ENCODE data around the gene CDH13. TPM values are rescaled to one million over a fixed set of nuclear protein-coding genes. Genes with fewer than 3 reads are reported as not detected.

Gene CDH13
- total RNA-seq, 2 donors from 2014 or later: 2.9 TPM; not detected in 1

DNA sequence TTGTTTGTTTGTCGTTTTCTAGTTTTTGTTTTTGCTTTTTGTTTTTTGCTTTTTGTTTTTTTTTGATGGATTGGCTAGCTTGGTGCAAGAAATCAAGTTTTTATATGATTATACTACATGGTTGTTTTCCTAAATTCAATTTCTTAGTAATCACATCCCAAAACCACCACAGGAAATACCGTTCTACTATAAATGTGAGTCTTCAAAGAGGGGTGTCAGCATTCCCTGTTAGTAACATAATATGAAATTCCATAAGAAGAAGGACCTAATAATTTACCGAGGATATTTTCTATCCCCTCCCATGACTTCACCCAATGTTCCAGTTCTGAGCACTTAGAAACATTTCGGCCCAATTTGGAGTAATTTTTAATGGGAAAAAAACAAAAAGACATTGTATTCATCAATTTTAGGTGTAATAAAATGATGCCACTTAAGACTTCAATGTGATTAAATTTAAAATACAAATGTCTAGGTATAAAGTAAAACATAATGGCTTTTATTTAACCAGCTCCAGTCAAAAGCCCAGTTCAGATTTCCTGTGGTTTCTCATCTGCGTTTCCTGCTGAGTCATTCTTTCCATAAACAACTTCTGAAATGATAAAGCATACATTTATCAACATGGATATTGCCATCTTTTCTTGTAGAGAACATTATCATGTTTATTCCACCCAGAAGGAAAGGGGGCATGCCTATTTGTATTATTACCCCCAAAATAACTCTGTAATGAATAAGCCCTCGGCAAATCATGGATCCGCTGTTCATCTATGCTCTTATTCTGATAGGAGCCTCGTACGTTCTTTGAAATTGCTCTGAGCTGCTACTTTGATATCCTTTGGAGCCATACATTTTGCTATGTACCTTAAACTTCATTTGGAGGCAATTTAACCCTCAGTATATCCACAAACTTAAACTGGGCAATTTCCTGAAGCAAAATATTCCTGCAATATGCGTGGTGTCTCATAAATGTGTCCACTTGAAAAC is 1209.1 kb downstream of the CDH13 start:
- DNase-seq (no peak), ATAC-seq (no peak)
- no peak overlapping the region for H3K4me3 ChIP-seq
- no peak for TF ChIP-seq POLR2A (IDR thresholded peaks at IDR 0.05)
- no peak for TF ChIP-seq CTCF (IDR thresholded peaks at IDR 0.05)
- no peaks in the 10 kb centered on the region for H3K9me3 ChIP-seq
- WGBS, 2 donors: 65 to 75% methylated on average over 10 of the region's 10 CpGs
- no peak overlapping the region for H3K27ac ChIP-seq
- intact Hi-C loops (cut with DNase I): loop anchor here (10.0 kb wide), 1 partner anchor 209 kb away; the partner anchor contains the start of gene SLC38A8
- H3K4me1 ChIP-seq: no peaks in the 10 kb centered on the region
- no peaks in the 10 kb centered on the region for H3K27me3 ChIP-seq
- no peaks in the 10 kb centered on the region for H3K36me3 ChIP-seq (replicated peaks in 1 of 2; ENCODE audit: insufficient read depth in 1 of 2, low read depth in 2 of 2)

DNA sequence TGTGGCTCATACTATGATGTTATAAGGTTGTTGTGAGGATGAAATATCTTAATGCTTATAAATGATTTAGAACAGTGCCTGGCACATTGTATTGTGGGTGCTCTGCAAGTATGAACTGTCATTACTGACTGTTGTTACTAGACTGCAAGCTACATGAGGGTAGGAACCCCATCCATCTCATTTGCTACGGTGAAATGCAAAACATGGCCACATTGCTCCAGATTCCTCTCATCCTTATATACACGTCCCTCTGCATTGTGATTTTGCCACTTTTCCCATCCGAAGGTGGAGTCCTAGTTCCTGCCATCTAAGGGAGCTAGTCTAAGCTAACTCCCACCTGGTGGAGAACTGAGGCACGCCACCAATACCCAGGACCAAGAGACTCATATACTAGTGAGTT is 1210.8 kb downstream of the CDH13 start:
- Histone ChIP-seq H3K4me1 (no peaks in the 10 kb centered on the region), H3K27me3 (no peaks in the 10 kb centered on the region), H3K27ac (no peak overlapping the region), H3K4me3 (no peak overlapping the region), H3K9me3 (no peaks in the 10 kb centered on the region), H3K36me3 (replicated peaks in 1 of 2; ENCODE audit: insufficient read depth in 1 of 2, low read depth in 2 of 2) (no peaks in the 10 kb centered on the region)
- ATAC-seq (no peak), DNase-seq (no peak)
- 62 to 78% methylated on average over 4 of the region's 4 CpGs for WGBS, 2 donors
- intact Hi-C loops (cut with DNase I): loop anchor here (10.0 kb wide), 1 partner anchor 207 kb away; the partner anchor contains the start of gene SLC38A8
- TF ChIP-seq CTCF (IDR thresholded peaks at IDR 0.05) (no peak), POLR2A (IDR thresholded peaks at IDR 0.05) (no peak)

GRCh38 chr16:83838151-83838550 is 1211.4 kb downstream of the CDH13 start:
- Histone ChIP-seq H3K27ac (no peak overlapping the region), H3K27me3 (no peaks in the 10 kb centered on the region), H3K36me3 (replicated peaks in 1 of 2; ENCODE audit: insufficient read depth in 1 of 2, low read depth in 2 of 2) (no peaks in the 10 kb centered on the region), H3K4me3 (no peak overlapping the region), H3K4me1 (no peaks in the 10 kb centered on the region), H3K9me3 (no peaks in the 10 kb centered on the region)
- DNase-seq: no peak
- TF ChIP-seq CTCF (IDR thresholded peaks at IDR 0.05) (no peak), POLR2A (IDR thresholded peaks at IDR 0.05) (no peak)
- no peak for ATAC-seq
- WGBS, 2 donors: 54 to 61% methylated on average over 4 of the region's 4 CpGs
- intact Hi-C loops (cut with DNase I): loop anchor here (10.0 kb wide), 1 partner anchor 207 kb away; the partner anchor contains the start of gene SLC38A8

GRCh38 chr16:83839561-83839960 is 1212.8 kb downstream of the CDH13 start:
- H3K27me3 ChIP-seq: no peaks in the 10 kb centered on the region
- H3K27ac ChIP-seq: no peak overlapping the region
- DNase-seq: no peak
- no peaks in the 10 kb centered on the region for H3K4me1 ChIP-seq
- H3K36me3 ChIP-seq (replicated peaks in 1 of 2; ENCODE audit: insufficient read depth in 1 of 2, low read depth in 2 of 2): no peaks in the 10 kb centered on the region
- intact Hi-C loops (cut with DNase I): loop anchor here (10.0 kb wide), 1 partner anchor 205 kb away; the partner anchor contains the start of gene SLC38A8
- H3K4me3 ChIP-seq: no peak overlapping the region
- H3K9me3 ChIP-seq: no peaks in the 10 kb centered on the region
- ATAC-seq: no peak
- 48 to 56% methylated on average over 3 of the region's 3 CpGs for WGBS, 2 donors
- TF ChIP-seq CTCF (IDR thresholded peaks at IDR 0.05) (no peak), POLR2A (IDR thresholded peaks at IDR 0.05) (no peak)

All from body of pancreas (tissue), 4 donors.